GM18873 (cell line): ENCODE data around the gene TBC1D28.
"Not testable (repeated sequence)": the region's sequence is repeated elsewhere in the genome, so short reads cannot be mapped to it uniquely, and the experiment has no call there.

Experiments
- ATAC-seq: cut with Tn5 transposase; IDR thresholded peaks from one replicate; pipeline ENCODE4 v1.9.1; 2021; ENCODE audit warnings: mild to moderate bottlenecking, moderate library complexity, moderate number of reproducible peaks; ENCODE audit not compliant: unreplicated experiment, low FRiP score

TBC1D28 gene

DNA sequence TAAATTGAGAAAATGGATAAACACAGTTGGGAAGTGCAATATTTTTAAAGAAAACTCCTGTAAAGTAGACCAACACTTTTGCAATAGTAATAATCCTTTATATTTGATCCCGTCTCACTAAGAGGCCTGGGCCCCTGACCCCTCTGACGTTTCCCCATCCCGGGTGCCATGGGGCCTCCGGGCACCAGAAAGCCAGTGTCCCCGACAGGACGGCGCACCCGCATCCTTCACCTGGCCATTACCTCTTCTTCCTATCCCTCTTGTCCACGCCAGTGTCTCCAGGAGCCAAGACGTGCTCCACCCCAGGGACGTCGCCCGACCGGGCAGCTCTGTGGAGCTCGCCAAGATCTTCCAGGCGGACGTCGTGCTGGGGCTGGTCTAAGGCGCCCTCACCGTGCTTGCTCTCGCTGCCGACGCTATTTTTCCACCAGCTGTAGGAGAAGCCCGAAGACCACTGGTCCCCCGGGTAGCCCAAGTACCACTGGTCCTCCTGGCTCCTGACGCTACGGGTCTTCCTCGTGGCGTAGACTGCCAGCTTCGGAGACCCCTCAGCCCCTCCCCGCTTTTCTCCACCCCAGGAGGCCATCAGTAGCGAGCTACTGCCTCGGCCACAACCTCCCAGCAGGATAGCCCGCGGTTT is 19.2 kb downstream of the TBC1D28 start:
- not testable (repeated sequence) for ATAC-seq

DNA sequence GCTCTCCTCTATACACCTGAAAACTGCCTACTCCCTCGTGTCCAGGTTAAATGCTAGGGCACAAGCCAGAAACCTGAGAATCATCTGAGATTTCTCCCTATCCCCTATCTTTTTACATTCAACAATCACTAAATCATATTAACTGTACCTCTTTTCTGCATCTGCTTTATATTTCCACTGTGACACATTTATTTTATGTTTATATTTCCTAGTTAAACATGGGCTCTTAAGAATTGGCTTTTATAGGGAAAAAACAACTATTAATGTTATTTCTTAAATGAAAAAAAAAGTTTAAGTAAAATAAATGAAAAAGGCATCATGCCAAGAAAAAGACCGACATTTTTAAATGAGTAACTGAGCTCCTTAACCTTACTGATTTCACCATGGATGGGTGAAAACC is 26.6 kb downstream of the TBC1D28 start:
- not testable (repeated sequence) for ATAC-seq

- not testable (repeated sequence) for ATAC-seq
These were observed 31.2 kb downstream of the TBC1D28 start for GRCh38 chr17:18613016-18613415.

DNA sequence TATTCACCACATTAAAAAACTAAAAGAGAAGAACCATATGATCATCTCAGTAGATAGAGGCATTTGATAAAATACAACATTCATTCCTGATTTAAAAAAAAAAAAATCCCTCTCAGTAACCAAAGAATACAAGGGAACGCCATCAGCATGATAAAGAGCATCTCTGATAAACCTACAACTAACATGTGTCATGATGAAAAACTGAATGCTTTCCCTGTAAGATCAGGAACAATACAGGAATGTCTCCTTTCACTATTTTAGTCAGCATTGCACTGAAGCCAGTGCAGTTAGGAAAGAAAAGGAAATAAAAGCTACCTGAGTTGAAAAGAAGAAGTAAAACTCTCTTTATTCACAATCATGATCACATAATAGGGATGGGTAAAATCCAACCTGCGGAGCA is 51.1 kb downstream of the TBC1D28 start:
- not testable (repeated sequence) for ATAC-seq
